GM18519 (cell line): ENCODE measurements around the gene DNASE1L1.
A peak's percentile ranks its signal among the peaks of the same experiment; 100 is the strongest.

Experiments
- ATAC-seq: cut with Tn5 transposase; IDR thresholded peaks from one replicate; pipeline ENCODE4 v1.9.1; 2021; ENCODE audit warnings: mild to moderate bottlenecking, moderate library complexity; ENCODE audit not compliant: unreplicated experiment, low FRiP score

DNASE1L1 gene

GRCh38 chrX:154436983-154437752 is 28.1 kb upstream of the DNASE1L1 start, which contains the start of gene GDI1:
Gene GDI1 (plus strand): TSS chrX:154437154. CDS start chrX:154437255, 101 bp downstream.
- ATAC-seq: no peak

GRCh38 chrX:154436374-154436982 is 27.4 kb upstream of the DNASE1L1 start:
- ATAC-seq: no peak

- no peak for ATAC-seq
Measured at GRCh38 chrX:154435171-154435733, 26.2 kb upstream of the DNASE1L1 start.

GRCh38 chrX:154434394-154435168 is 25.5 kb upstream of the DNASE1L1 start:
- no peak for ATAC-seq

GRCh38 chrX:154433605-154434004 is 24.6 kb upstream of the DNASE1L1 start:
- no peak for ATAC-seq

- ATAC-seq: no peak
Measured at GRCh38 chrX:154432210-154432609, 23.2 kb upstream of the DNASE1L1 start.

- no peak for ATAC-seq
Measured at GRCh38 chrX:154431341-154431740, 22.3 kb upstream of the DNASE1L1 start.

GRCh38 chrX:154430916-154431315 is 21.9 kb upstream of the DNASE1L1 start:
- ATAC-seq: no peak

- ATAC-seq: no peak
Measured at GRCh38 chrX:154430479-154430878, 21.4 kb upstream of the DNASE1L1 start.

- ATAC-seq: no peak
Measured at GRCh38 chrX:154429711-154430110, 20.7 kb upstream of the DNASE1L1 start.

GRCh38 chrX:154428176-154429171 is 19.4 kb upstream of the DNASE1L1 start, which contains the start of gene ATP6AP1:
Gene ATP6AP1 (plus strand): TSS chrX:154428677. CDS start chrX:154428693, 16 bp downstream.
- ATAC-seq: peak; percentile 85

GRCh38 chrX:154426916-154427770 is 18.1 kb upstream of the DNASE1L1 start:
- ATAC-seq: no peak

GRCh38 chrX:154420402-154420756 is 11.3 kb upstream of the DNASE1L1 start:
- no peak for ATAC-seq

- no peak for ATAC-seq
Measured at GRCh38 chrX:154419688-154420401, 10.8 kb upstream of the DNASE1L1 start.

- no peak for ATAC-seq
Measured at GRCh38 chrX:154419189-154419588, 10.1 kb upstream of the DNASE1L1 start.

- no peak for ATAC-seq
Measured at GRCh38 chrX:154417157-154417556, 8.1 kb upstream of the DNASE1L1 start.

GRCh38 chrX:154413142-154413541 is 4.1 kb upstream of the DNASE1L1 start:
- no peak for ATAC-seq

GRCh38 chrX:154412468-154412867 is 3.4 kb upstream of the DNASE1L1 start:
- no peak for ATAC-seq
